GM19452 (cell line): ENCODE results near the gene ASCL2.
A peak's percentile ranks its signal among the peaks of the same experiment; 100 is the strongest.

ENCODE experiments used
- ATAC-seq: cut with Tn5 transposase; IDR thresholded peaks from one replicate; pipeline ENCODE4 v1.9.1; 2021; ENCODE audit not compliant: unreplicated experiment

Gene ASCL2

DNA sequence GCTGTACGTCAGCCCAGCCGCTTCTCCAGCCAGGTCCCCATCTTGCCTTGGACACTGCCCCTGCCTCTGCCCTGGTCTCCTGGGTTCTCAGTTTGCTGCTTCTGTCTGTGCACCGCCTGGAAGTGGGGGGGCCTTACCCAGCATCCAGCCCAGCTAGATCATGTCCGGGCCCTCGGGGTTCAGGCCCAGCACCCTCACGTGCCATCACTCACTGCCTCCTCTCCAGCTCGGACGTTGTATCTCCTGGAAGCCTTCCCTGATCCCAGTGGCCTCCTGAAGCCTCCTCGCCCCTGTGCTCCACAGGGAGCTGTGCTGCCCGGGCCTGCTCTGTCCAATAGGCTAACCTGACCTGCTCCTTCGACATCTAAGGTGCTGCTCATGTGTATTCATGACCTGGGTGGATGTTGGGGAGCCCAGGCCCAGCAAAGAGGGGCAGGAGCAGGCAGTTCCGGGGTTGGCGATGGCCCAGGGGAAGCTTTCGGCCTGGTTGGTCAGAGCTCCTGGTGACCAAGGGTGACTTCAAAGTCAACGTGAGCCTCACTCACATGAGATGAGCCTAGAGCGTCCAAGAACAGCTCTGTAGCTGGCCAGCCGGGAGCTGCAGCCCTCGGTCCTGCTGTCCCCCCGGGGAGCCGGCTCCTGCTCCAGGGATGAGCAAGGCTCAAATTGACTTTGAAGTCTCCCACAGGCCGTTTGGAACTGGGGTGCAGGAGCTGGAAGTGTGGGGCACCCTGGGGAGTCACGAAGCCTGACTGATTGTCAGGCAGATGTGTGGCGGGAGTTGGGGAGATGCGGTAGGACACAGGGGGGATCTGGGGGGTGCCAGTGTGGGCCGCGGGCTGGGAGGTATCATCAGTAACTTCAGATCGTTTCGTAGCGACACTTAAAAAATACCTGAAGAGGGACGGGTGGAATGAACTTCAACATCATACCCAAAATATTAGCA, 5.2 kb upstream of the ASCL2 start:
- ATAC-seq = no peak

GRCh38 chr11:2273771-2274170, 3.4 kb upstream of the ASCL2 start:
- no peak for ATAC-seq

- no peak for ATAC-seq
Observed at GRCh38 chr11:2273311-2273710, 2.9 kb upstream of the ASCL2 start.

DNA sequence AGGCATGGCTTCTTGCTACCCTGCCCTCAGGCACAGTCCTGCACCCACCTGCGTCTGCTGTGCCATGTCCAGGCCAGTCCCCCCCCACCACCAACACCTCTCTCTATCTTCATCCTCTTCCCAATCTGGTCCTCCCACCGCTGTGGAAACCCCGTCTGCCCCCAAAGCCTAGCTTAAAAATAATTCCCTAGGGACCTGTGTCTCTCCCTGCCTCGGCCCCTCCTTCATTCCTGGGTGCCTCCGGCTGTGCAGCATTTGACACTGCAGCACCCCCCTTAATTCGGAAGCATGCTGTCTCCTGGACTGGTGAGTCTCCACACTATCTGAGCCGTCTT, 2.5 kb upstream of the ASCL2 start:
- ATAC-seq = no peak

DNA sequence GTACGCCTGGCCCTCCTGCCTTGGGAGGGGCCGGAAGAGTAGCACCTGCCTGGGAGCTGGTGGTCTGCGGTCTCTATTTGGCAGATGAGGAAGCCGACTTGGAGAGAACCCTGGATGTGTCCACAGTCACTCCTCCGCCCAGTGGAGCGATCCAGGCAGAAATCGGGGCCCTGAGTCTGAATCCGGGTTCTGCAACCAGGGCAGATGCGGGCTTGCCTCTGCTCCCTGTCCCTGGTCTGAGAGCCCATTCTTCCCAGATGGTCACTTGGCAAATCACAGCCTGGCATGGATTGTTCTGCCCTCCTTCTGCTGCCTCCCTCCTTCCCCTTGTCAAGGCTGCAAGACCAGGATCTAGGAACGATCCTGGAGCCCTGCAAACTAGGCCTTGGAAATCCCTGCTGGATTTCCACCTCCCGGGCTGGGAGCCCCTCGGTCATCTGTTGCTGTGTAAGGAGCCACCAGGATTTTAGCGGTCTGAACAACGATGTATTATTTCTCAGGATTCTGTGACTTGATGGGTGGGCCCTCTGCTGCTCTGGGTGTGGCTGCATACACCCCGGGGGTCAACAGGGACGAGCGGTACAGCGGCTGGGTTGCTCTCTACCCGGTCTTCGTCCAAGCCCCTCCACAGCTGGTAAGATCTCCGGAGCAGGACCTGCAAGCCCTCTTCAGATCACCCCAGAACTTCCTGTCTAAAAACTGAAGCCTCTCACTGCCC, 2.0 kb upstream of the ASCL2 start:
- no peak for ATAC-seq

DNA sequence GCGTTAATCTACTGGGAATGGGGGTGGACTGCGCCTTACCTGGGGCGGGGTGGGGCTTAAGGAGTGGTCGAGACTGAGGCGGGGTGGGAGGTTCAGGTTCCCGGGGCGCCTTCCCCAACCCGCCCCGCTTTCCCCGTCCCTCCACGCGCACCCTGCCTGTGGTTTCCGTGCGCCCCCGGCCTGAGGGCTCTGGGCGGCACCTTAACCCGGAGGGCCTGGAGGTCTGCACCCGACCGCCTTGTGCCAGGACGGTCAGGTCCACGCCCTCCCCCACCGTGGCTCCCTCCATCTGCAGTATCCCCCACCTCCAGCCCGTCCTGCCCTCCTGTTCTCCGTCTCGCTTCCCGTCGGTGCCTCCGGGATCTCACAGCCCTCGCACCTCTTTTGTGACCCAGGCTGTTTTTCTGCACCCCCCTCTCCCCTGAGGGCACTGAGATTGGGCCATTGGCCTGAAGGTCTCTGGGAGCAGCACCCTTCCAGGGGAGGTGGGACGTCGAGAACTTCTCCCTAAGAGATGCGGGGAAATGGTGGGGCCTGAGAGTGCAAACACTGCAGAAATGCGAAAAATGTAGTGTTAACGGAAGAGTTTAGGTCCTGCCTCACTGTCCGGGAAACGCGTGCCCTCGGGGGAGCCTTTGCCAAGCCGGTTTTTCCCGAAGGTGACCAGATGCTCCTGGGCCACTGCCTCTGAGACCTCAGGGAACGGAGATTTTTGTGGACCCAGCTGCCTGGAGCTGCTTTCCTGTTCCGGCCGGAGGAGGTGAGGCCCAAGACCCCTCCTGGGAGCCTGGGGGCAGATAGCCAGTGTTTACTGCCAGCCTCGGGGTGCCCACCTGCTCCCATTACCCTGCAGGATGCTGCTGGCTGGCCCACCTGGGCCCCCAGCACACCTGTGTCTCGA, 1.2 kb upstream of the ASCL2 start:
- no peak for ATAC-seq

DNA sequence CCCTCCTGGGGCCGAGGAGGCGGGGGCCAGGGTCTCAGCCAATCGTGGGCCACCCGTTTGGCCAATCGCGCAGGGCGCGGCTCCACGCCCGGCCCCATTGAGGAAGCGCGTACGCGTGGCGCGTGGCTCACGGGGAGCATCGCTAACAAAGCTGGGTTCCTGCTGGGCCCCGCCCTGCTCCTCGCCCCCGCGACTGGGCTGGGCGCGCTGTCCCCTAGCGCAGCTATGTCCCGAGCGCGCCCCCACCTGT, 614 bp upstream of the ASCL2 start:
- ATAC-seq = no peak

DNA sequence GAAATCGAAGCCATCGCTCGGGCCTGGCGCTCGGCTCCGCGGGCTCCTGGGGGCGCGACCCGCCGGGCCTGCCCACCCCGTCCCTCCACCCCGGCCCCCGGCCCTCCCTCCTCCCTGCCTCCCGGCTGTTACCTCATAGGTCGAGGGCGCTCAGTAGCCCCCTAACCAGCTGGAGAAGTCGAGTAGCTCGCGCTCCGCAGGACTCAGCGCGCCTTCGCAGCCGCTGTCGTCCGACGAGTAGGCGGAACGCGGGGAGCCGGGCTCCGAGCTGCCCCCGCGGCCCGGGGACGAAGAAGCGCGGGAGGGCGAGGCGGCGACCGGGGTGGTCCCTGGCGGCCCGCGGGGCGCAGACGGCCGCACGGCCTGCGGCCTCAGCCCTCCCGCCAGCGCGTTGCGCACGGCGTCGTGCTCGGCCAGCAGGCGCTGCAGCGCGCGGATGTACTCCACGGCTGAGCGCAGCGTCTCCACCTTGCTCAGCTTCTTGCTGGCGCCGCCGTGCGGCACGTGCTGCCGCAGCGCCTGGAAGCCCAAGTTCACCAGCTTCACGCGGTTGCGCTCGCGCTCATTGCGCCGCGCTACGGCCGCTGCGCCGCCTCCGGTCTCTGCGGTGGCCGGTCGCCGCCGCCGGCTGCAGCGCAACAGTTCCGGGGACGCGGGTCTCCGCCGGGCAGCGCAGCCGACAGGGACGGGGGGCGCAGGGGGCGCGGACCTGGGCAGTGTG, 627 bp downstream of the ASCL2 start:
- no peak for ATAC-seq

DNA sequence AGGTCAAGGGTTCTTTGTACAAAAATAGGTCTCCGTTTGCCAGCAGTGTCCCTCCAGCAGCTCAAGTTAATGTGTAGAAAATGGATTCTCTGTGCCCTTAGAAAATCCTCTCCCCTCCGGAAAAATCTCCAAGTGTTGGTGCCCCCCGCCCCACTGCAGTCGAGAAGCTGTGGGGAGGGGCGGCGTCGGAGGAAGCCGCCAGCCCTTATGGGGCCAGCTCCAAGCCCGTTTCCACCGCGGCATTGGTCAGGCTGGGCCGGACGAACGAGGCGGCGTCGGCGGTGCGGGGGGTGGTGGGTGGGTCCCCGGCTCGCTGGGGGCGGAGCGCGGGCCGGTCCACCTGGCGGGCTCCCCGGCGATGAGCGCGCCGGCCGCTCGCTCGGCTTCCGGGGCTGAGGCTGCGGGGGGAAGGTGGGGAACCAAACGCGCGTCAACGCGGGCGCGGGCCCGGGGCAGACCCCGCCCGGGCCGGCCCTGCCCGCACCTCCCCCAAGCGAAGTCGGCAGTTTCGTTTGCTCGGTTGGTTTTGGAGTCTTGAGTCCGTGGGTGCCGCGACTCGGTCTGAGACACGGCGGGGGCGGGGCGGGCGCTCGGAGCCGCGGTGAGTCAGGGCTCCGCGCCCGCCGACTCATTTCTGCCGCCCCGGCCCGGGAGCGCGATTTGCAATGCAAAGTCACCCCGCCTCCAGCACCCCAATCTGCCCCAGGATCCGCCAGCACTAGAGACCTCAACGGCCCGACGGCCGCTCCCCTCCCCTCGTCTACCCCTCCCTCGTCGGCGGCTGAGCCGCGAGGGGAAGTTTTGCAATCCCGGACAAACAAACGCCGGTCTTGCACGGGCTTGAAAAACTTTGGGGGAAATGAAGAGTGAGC, 1.4 kb downstream of the ASCL2 start:
- ATAC-seq = no peak

DNA sequence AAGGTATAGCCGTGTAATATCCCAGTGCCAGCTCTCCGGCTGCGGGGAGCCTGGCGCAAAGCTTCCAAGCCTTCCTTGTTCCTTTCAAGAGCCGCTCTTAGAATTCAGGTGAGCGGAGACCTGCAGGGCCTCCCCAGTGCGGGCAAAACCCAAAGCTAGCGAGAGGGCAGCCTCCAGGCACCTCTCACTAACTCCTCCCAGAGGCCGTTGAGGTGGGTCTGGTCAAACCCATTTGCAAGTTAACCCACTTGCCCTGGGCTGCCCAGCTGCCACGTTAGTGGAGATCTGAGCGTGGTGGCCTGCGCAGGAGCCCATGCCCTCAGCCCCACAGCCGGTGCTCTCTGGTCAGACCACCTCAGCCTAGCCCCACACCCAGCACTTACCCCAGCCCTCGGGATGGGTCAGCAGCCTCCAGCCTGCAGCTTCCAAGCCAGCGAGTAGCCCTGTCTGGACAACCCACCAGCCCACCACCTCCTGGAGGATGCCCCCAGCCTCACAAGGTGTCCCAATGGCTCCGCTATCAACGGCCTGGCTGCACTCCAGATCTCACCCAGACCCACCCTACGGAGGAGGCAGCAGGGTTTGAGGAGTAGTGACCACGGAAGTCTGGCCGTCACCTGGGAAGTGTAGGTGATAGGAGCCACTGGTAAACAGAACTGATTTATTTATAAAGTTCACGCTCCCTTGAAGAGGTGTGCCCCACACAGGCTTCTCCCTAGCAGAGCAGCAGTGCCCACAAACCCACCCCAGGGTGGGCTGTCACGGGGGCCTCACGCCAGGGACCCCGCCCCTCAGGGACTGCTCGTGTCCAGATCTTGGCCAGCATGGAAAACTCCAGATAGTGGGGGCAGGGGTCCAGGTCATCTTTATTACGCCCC, 2.3 kb downstream of the ASCL2 start:
- ATAC-seq = no peak

- no peak for ATAC-seq
Observed at GRCh38 chr11:2267306-2267850, 3.0 kb downstream of the ASCL2 start.

DNA sequence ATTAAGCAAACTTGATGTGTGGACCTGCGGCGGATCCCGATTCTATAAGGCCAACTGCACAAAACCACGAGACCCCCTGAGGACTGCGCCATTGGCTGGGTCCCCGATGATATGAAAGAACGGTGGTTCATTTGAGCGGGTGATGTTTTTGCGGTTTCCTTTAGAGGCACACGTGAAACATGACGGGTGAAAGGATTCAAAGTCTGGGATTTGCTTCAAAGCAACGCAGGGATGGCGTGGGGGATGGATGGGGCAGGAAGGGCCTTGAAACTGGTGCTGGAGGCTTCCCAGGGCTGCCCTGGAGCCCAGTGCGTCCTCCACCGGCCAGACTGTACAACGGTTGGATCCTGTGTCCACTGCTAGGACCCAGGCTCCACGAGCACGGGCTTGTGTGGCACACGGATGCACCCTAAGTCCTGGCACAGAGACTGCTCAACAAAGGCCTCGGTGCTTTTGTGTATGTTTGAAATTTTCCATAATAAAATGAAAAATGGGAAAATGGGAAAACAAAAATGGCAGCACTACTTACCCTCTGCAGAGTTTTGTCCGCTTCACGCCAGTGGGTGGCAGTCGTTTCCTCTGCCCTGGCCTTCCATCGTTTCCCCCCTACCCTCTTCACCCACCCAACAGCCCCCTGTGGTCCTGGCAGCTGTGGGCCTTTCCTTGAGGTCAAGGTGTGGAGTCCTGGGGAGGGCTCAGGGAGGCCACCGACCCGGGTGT, 3.6 kb downstream of the ASCL2 start:
- ATAC-seq = no peak

DNA sequence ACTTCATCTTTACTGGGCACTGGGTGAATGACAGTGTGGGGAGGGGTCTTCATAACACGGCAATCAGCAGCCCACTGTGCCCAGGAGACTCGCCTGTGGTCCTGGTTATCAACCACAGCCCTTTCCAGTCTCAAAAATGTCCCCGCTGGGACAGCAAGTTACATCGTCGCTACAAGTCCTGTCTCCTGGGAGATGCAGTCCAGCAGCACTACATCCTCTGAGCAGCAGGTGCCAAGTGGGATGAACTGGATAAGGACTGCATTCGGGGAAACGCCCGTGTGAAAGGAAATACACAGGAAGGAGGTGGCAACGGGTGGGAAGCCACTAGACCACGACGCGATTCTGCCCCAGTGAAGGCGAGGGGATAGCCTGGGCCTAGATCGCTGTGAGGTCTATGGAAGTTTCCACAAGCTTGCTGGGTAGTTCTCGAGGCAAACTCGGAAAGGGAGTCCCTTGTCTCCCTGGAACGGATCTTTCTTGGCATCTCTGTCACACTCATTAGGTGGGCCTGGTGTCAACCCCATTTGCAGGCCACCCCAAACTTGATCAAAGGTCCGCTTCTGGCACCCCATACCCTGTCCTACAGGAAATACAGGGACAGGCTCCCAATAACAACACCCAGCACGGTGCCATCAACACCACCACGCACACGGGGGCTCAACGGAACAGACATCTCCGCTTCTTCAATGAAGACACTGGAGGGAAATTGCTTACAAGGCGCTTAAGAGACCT, 4.4 kb downstream of the ASCL2 start:
- ATAC-seq = no peak

DNA sequence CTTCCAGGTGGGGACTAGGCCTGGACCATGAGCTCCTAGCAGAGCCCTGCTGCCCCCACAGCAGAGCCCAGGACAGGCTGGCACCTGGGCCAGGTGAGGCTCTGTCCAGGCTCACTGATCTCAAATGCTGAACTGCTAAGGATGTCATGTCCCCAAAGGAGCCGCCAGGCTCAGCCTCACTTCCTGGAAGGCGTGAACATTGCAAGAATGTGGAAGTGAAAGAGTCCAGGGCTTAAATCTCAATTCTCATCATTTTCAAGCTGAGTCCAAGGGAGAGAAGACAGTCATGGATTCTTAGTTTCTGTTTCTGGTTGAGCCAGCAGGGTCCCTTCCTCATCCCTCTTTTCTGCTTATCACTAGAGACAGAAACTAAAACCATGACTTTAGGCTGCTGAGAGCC, 5.0 kb downstream of the ASCL2 start:
- ATAC-seq = peak; percentile 72

- ATAC-seq = no peak
Observed at GRCh38 chr11:2264366-2265053, 5.9 kb downstream of the ASCL2 start.

DNA sequence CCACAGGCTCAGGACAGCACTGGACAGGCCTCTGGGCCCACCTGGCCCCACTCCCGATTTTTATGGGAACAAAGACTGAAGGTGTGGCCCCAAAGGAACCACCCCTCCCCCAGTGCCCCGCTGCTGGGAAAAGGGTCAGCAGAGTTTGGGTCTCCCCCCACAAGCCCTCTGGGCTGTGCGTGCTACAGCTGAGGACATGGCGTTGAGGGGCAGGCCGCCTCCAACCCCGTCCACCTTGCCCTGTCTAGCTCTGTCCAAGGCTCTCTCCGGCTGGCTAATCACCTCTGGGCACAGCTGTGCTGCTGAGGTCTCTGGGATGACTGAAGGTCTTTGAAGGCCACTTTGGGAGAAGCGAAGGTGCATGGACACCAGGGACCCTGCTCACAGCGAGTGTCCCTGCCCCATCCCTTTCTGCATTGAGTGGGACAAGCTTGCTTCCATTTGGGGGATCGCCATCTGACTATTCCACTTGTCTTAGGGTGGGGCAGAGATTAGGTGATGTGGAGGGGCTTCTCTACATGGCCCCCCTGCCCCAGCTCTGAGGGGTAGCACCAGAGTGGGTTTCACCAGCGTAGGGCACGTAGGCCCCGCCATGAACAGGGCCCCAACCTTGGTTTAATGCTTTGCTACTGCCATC, 6.5 kb downstream of the ASCL2 start:
- ATAC-seq = no peak
